Fibroblast of gingiva (primary cell): ENCODE data around the gene RAD51D.
A peak's percentile ranks its signal among the peaks of the same experiment; 100 is the strongest.
"Not testable (repeated sequence)": the region's sequence is repeated elsewhere in the genome, so short reads cannot be mapped to it uniquely, and the experiment has no call there.

Experiments
- DNase-seq: peaks from one replicate; pipeline ENCODE4 v3.0.0-alpha.2; 2011; ENCODE audit warnings: low read depth

Gene RAD51D

GRCh38 chr17:35065880-35066279, 53.8 kb downstream of the RAD51D start:
- DNase-seq: no peak

- no peak for DNase-seq
Observed at GRCh38 chr17:35064516-35065215, 55.0 kb downstream of the RAD51D start.

- DNase-seq: peak; percentile 97
Observed at GRCh38 chr17:35063514-35064223, 56.0 kb downstream of the RAD51D start, which contains the start of gene RFFL. Gene RFFL, minus strand, starts transcription at chr17:35063707. Its CDS starts 37,154 bp downstream, at chr17:35026553.

GRCh38 chr17:35062308-35062707, 57.4 kb downstream of the RAD51D start:
- no peak for DNase-seq

- DNase-seq: no peak
Observed at GRCh38 chr17:35057332-35057915, 62.2 kb downstream of the RAD51D start.

GRCh38 chr17:35056013-35056412, 63.6 kb downstream of the RAD51D start:
- DNase-seq: no peak

- no peak for DNase-seq
Observed at GRCh38 chr17:35053204-35053603, 66.5 kb downstream of the RAD51D start.

GRCh38 chr17:35052780-35053179, 66.9 kb downstream of the RAD51D start:
- no peak for DNase-seq

- DNase-seq: no peak
Observed at GRCh38 chr17:35052241-35052610, 67.4 kb downstream of the RAD51D start.

- no peak for DNase-seq
Observed at GRCh38 chr17:35051579-35052240, 68.0 kb downstream of the RAD51D start.

- DNase-seq: no peak
Observed at GRCh38 chr17:35051183-35051578, 68.5 kb downstream of the RAD51D start.

- DNase-seq: no peak
Observed at GRCh38 chr17:35050170-35050569, 69.5 kb downstream of the RAD51D start.

- no peak for DNase-seq
Observed at GRCh38 chr17:35048685-35049379, 70.8 kb downstream of the RAD51D start.

- DNase-seq: no peak
Observed at GRCh38 chr17:35046740-35047283, 72.8 kb downstream of the RAD51D start.

GRCh38 chr17:35046245-35046644, 73.4 kb downstream of the RAD51D start:
- DNase-seq: no peak

GRCh38 chr17:35045458-35045979, 74.1 kb downstream of the RAD51D start:
- not testable (repeated sequence) for DNase-seq

GRCh38 chr17:35044181-35044580, 75.5 kb downstream of the RAD51D start:
- DNase-seq: no peak
